Lung (tissue), 12 donors: ENCODE results near the gene CHD9NB. TPM values are rescaled to one million over a fixed set of nuclear protein-coding genes. Genes with fewer than 3 reads are reported as not detected.

Experiments
- ATAC-seq: fragments of 200-7000 bp; cut with Tn5 transposase; one replicate; pipeline ENCODE4 v1.9.1; 2020; ENCODE audit warnings: moderate number of reproducible peaks; ENCODE audit not compliant: insufficient read depth, low FRiP score
- DNase-seq, 3 donors: peaks; one replicate each; pipeline ENCODE4 v3.0.0-alpha.2; 2013 to 2017
- H3K27ac ChIP-seq, 2 donors: one replicate each; pipeline ENCODE4 v1.5.1; 2013; ENCODE audit warnings: mild to moderate bottlenecking in 2 of 2, moderate library complexity in 2 of 2, control low read depth in 1 of 2, inconsistent platforms in 1 of 2, low read depth in 1 of 2, low read length in 1 of 2
- H3K27me3 ChIP-seq, 3 donors: one replicate each; pipeline ENCODE4 v1.5.1; 2013; ENCODE audit warnings: low read length in 2 of 3; ENCODE audit not compliant: control insufficient read depth in 3 of 3, insufficient read depth in 3 of 3
- H3K36me3 ChIP-seq, 4 donors: one replicate each; pipeline ENCODE4 v1.5.1; 2013; ENCODE audit warnings: low read length in 4 of 4, mild to moderate bottlenecking in 1 of 4, moderate library complexity in 1 of 4; ENCODE audit not compliant: control insufficient read depth in 4 of 4, insufficient read depth in 4 of 4
- H3K4me1 ChIP-seq, 5 donors: one replicate each; pipeline ENCODE4 v1.5.1; 2013; ENCODE audit warnings: low read length in 5 of 5, mild to moderate bottlenecking in 2 of 5, moderate library complexity in 1 of 5; ENCODE audit not compliant: control insufficient read depth in 5 of 5, insufficient read depth in 5 of 5
- H3K4me3 ChIP-seq: one replicate; pipeline ENCODE4 v1.5.1; 2013; ENCODE audit warnings: mild to moderate bottlenecking, control low read depth, moderate library complexity
- H3K9ac ChIP-seq, 2 donors: one replicate each; pipeline ENCODE4 v1.5.1; 2013; ENCODE audit warnings: low read length in 2 of 2, control low read depth in 1 of 2; ENCODE audit not compliant: insufficient read depth in 1 of 2
- H3K9me3 ChIP-seq, 4 donors: one replicate each; pipeline ENCODE4 v1.5.1; 2013; ENCODE audit warnings: low read length in 3 of 4, mild to moderate bottlenecking in 1 of 4, moderate library complexity in 1 of 4; ENCODE audit not compliant: control insufficient read depth in 4 of 4, insufficient read depth in 3 of 4
- CTCF ChIP-seq: IDR thresholded peaks from 2 replicates; pipeline ENCODE4 v1.5.1; 2012; ENCODE audit warnings: mild to moderate bottlenecking; ENCODE audit errors: control extremely low read depth, extremely low read depth
- WGBS, 2 donors: extraction: QIAGEN DNeasy Blood & Tissue Kit; methylation state at CpG; one replicate each; pipeline ENCODE4 v1.1.7; 2013; 5-methylcytosine and 5-hydroxymethylcytosine counted together
- polyA plus RNA-seq, 2 donors: library from polyadenylated mRNA; stranded (reverse); fragments of 200-250 nt; gene quantifications; one replicate each; pipeline ENCODE4 v1.2.1, GENCODE V29; 2013
- total RNA-seq, 2 donors: library from RNA; depleted of rRNA in 1 of 2; stranded (reverse); fragments of >200 nt in 1 of 2; gene quantifications; one replicate each; pipeline ENCODE4 v1.2.1, GENCODE V29; 2014 to 2021
- donor health status: control.
- donor health status: control.
- donor health status: Bipolar disorder and iron deficiency.
- donor health status: healthy.
- donor health status: DM: yes; HTN: yes; CAD: no.

The CHD9NB gene
- total and polyA plus RNA-seq, 4 donors, result 19.8 to 34.8 (median 29.9) TPM

- Histone ChIP-seq H3K9me3 (no peaks in the 10 kb centered on the region), H3K9ac (no peak overlapping the region), H3K36me3 (no peaks in the 10 kb centered on the region), H3K27ac (peak overlapping the region; percentile 69 to 84), H3K4me1 (peaks cover 7 to 43% (median 33%) of the 10 kb centered on the region in 5 donors), H3K27me3 (no peaks in the 10 kb centered on the region), H3K4me3 (no peak overlapping the region)
- TF ChIP-seq CTCF, result no peak
- peak; percentile 82 to 94 (median 91) for DNase-seq
- 33 to 48% methylated on average over 7 of the region's 7 CpGs for WGBS, 2 donors
- ATAC-seq, result peak; percentile 22
These were observed 38.9 kb upstream of the CHD9NB start for GRCh38 chr16:53091466-53092211.

GRCh38 chr16:53090591-53091411 is 38.1 kb upstream of the CHD9NB start:
- H3K9me3 ChIP-seq, result no peaks in the 10 kb centered on the region
- H3K27me3 ChIP-seq, result no peaks in the 10 kb centered on the region
- H3K27ac ChIP-seq, result peak overlapping the region; percentile 73 to 84
- H3K9ac ChIP-seq, result no peak overlapping the region
- DNase-seq, result peak; percentile 92 to 99 (median 98)
- TF ChIP-seq CTCF, result no peak
- WGBS, 2 donors, result 11 to 15% methylated on average over 13 of the region's 13 CpGs
- peaks cover 13 to 50% (median 37%) of the 10 kb centered on the region in 5 donors for H3K4me1 ChIP-seq
- H3K36me3 ChIP-seq, result no peaks in the 10 kb centered on the region
- peak; percentile 80 for ATAC-seq
- no peak overlapping the region for H3K4me3 ChIP-seq

DNA sequence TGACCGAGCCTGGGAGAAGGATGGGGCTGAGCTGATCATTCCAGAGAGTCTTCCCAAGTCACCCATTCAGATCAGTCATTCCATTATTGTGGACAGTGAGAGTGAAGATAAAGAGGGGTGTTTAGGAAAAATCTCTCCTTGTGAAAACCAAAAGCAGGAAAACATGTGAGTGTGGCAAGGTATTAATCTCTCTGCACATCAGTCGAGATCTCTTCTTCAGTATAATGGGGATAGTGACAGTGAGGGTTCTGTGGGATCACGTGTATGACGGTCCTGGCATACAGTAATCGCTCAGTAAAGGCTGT is 37.5 kb upstream of the CHD9NB start:
- Histone ChIP-seq H3K4me3 (no peak overlapping the region), H3K4me1 (peaks cover 15 to 55% (median 38%) of the 10 kb centered on the region in 5 donors), H3K36me3 (no peaks in the 10 kb centered on the region), H3K9me3 (no peaks in the 10 kb centered on the region), H3K27ac (peak overlapping the region; percentile 73 to 84), H3K9ac (no peak overlapping the region), H3K27me3 (no peaks in the 10 kb centered on the region)
- ATAC-seq (no peak), DNase-seq (no peak)
- no peak for TF ChIP-seq CTCF
- 37 to 43% methylated on average over 5 of the region's 5 CpGs for WGBS, 2 donors
